Activated T-cell treated with anti-CD3 and anti-CD28 coated beads for 4 hours (primary cell): ENCODE measurements around the gene IGSF9.

Experiments used
- DNase-seq: peaks from one replicate; pipeline ENCODE4 v3.0.0-alpha.2; 2020

Gene IGSF9

DNA sequence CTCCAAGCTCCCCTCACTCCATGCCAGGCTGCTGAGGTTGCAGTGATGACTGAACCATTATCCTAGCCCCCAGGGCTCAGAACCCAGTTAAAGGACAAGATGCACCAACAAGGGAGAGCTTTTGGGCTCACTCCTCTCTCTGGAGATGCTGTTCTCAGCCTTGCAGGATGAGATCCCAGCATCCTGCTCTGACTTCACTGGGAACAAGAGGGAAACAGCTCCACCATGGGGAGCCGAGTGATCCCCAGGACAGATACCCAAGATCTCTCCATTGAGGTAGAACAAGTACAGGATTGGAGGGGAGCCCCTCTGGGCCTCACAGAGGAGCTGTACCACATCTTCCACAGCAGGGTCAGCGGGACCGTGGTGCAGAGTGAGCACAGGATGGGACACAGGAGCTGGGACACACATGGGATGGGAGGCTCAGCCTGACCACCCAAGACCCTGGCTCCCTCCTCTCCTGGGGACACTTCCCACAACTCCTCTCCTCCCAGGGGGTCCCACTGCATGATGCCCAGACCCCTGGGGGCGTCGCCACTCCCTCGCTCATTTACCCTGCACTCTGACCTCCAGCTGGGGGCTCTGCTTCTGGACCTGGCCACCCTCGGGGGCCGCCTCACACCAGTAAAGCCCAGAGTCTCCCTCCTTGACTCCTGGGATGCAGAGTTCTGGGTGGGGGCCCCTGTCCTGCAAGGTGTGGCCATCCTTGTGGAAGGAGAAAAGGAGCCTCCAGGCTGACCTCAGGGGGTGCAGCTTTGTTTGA lies 27.2 kb upstream of the IGSF9 start:
- DNase-seq, result no peak

DNA sequence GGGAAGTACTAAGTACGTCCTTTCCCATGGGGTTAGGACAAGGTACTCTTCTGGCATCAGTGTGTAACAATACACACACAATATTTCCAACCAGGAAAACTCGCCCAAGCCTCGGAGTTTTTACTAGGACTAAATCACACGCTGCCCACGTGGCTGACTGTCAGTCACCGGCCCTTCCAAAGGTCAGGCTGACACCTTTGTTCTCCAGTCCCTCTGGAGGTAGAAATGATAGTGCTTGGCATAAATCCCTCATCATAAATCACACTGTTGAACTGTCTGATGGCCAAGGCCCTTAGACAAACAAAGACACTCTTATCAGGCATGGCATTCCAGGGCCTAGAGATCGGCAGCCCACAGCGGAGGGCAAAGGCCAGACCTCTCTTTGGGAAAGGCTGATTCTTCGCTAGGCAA lies 25.5 kb upstream of the IGSF9 start:
- DNase-seq, result no peak

DNA sequence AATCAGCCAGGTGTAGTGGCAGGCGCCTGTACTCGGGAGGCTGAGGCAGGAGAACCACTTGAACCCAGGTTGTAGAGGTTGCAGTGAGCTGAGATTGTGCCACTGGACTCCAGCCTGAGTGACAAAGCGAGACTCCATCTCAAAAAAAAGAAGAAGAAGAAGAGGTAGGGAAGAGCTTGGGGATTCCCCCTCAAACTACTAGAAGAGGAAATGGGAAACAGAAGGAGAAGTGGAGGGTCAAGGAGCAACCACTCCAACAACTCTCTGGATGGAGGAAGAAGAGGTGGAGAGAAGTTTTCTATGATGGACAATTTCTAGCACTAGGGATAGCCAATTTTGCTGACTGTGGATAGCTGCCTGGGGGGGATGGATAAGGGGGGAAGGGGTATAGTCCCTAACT lies 23.5 kb upstream of the IGSF9 start:
- no peak for DNase-seq

DNA sequence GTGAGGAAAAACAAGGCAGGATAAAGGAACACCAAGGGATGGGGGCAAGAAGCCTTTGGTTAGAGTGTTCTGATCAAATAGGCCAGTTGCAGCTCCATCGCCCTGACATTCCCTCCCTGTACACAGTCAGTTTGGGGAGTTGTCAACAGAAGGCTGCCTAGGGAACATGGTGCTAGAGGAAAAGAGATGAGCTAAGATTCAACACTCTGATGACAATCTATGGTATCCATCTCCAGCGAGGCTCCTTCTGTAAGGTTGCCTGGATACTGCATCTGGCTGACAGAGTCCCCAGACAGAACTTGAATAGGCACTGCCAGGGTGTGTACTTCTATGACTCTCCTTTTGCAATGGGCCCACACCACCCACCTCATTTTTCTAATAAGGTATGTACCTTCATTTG lies 19.9 kb upstream of the IGSF9 start:
- no peak for DNase-seq

DNA sequence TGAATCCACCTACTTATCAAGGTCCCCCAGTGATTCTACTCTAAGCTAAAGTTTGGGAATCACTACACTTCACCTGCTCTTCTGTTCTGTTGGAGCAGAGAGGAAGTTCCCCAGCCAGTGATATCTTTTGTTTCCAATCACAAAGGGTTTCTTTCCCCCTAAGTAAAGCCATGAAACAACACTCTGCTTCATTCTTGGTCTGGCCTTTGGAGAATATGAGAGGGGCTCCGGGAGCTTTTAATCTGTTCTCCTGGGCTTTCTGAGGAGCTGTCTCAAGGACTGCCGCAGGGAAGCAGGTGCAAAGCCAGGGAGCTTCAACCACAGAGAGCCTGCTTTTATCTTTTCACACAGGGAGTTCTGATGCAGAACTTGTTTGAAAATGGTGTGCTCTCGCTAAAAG lies 18.7 kb upstream of the IGSF9 start:
- no peak for DNase-seq

DNA sequence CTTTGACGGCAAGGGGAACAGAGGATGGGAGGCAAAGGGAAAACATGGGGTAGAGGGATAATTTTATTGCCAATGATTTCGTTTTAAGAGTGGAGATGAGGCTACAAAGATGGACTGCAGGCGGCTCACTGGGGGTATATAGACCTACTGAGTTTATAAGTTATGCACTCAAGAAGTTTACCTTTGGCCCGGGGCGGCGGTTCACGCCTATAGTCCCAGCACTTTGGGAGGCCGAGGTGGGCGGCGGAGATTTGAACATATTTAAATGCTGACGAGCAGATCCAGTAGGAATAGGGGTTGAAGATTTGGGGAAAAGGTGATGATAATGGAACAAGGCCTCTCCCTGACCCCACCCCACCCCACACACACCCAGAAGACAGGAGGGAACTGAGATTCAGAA lies 16.8 kb upstream of the IGSF9 start:
- no peak for DNase-seq

- DNase-seq, result no peak
These were observed 16.2 kb upstream of the IGSF9 start for GRCh38 chr1:159961636-159962035.

GRCh38 chr1:159960721-159961381 lies 15.4 kb upstream of the IGSF9 start:
- no peak for DNase-seq

GRCh38 chr1:159959451-159959850 lies 14.0 kb upstream of the IGSF9 start:
- DNase-seq, result no peak

DNA sequence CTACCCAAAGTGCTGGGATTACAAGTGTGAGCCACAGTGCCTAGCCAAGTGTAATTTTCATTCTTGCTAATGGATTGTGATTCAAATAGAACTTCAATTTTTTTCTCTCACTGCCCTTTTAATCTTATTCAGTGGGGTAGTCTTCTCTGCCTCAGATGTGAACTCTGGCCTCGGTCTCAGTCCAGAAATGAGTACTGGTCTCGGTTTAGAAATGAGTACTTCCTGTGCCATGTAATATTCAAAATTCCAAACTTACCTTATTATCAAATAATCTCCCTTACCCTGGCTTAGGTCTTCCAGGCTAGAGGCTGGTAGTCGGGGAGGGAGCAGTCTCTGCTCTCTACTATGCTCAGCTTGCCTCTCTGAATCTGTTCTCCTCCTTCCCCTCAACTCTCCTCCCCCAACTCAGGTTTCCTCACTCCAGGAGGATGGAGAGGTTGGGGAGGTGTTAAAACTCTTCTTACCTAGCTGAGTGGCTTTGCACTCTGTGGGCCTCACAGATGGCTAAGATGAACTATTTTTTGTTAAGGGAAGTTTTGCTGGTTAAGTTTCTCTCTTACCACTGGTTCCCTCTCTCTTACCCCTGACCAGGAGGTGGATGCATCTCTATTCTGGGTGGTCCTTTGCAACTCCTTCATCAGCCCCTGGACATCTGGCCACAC lies 13.4 kb upstream of the IGSF9 start:
- no peak for DNase-seq

DNA sequence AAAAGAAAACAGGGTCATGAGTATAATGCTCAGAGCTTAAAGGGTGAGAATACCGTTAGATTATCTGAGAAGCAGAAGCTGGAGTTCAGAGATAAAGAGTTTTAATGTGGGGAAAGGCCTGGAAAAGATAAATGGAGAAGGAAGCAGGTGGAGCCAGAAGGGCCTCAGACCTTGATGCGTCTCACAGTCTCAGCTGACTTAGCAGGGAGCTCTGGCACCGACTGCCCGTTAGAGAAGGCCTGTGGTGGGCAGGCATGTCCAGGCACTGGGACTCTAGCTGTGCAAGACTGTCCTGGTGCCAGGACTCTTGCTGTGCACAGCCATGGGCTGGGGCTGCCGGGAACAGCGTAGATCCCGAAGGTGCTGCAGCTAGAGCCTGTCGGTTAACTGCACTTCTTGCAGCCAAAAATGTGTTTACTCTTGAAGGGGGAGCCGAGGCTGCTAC lies 12.4 kb upstream of the IGSF9 start:
- DNase-seq, result no peak

- DNase-seq, result no peak
These were observed 10.0 kb upstream of the IGSF9 start for GRCh38 chr1:159955456-159955855.

GRCh38 chr1:159953536-159954515 lies 8.4 kb upstream of the IGSF9 start, which contains the start of gene SLAMF9:
TSS of gene SLAMF9 (minus strand) at chr1:159954237. CDS start at chr1:159954137, 100 bp downstream.
- no peak for DNase-seq

DNA sequence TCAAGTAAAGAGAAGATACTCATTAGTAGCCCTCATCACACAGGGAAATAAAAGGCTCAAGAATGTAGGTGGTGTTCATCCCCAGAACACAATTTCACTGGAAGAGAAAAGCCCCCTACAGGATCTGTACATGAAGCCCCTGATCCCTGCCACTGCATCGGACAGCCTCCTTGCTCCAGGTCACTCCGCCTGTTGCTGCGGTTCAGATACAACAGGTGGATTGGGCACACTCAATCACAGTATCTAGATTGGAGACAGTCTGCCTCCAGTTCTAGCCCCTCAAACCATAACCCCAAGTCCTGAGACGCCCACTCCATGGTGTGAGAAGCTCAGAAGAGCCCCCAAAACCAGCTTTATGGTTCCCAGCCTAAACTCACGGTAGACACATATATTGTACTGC lies 7.5 kb upstream of the IGSF9 start:
- DNase-seq, result no peak

DNA sequence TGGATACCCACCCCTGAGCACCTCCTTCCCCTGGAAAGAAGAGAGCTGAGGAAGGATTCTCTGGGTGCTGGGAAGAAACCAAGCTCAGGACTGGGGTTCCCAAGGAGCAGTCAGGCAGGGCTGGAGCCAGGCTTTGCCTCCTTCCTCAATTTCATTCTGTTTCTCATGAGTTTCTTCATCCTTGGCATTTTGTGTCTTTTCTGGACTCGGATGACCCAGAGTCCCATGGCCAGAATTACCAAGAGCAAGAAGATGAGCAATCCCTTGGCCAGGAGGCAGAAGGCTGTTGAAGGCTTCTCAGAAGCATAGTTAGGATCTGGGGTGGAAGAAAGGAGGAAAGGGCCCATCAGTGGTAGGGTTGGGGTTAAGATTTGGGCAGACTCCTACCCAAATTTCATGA lies 6.1 kb upstream of the IGSF9 start:
- no peak for DNase-seq

DNA sequence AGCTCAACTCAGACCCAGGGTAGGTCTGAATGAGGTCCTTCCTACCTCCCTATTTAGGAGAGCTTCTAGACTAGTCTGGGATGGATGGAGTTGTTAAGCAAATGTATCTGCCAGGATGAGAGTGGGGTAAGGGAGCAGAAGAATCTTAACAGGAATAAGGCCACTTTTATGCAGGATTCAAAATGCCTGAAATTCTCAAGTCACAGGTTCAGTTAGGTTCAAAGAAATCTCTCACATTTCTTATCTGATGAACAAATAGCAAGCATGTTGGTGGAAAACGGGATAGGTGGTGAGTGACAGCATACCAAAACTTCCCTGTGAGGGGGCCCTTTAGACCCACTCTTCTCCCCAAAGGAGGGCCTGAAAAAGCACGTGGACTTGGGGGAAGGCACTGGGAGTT lies 5.6 kb upstream of the IGSF9 start:
- DNase-seq, result no peak

DNA sequence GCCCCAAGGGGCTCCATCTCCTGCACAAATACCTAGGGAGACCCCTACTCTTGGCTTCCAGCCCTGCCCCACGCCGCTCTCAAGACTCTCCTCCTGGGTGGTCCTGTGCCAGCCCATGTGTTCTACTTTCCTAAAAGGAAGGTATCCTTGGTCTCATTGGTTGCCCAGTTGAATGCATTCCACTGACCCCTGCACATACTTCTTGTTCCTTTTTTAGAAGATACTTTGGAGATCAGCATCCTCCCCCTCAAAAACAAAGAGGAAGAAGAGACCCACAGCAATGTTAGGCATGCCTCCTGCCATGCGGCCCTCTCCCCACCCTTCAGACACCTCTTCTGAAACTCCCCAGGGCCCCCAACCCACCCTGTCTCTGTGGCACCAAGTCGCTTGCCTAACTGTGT lies 4.6 kb upstream of the IGSF9 start:
- DNase-seq, result no peak

DNA sequence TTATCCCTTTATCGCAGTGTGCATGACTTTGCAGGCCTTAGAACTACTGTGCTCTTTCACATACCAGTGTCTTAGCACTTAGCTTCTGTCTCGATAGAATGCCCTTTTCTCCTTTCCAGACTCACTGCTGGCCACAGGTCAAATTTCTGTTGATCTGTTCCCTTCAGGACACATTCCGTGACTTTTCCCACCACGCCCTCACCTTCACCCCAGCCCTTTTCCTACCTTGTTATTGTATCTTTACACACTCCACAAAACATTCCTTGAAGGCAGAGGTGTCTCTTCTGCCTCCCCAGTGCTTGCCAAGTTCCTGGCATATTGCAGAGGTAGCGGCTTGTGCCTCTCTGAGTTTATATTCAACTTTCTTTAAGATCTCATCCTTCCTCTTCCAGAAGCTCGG lies 3.7 kb upstream of the IGSF9 start:
- no peak for DNase-seq

DNA sequence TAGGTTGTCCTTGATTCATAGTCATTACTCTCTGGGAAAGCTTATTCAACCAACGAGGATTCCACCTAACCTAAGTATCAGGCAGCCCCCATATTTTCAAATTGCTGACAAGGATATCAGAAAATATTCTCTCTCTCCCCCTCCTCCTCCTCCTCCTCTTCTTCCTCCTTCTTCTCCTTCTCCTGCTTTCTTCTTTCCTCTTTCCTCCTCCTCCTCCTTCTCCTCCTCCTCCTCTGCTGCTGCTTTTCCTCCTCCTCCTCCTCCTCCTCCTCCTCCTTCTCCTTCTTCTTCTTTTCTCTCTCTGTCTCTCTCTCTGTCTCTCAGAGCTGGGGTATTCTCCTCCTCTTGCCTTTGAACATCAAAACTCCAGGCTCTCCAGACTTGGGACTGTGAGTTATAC lies 2.5 kb upstream of the IGSF9 start:
- DNase-seq, result no peak

GRCh38 chr1:159946242-159947187 lies 1.1 kb upstream of the IGSF9 start:
- no peak for DNase-seq

DNA sequence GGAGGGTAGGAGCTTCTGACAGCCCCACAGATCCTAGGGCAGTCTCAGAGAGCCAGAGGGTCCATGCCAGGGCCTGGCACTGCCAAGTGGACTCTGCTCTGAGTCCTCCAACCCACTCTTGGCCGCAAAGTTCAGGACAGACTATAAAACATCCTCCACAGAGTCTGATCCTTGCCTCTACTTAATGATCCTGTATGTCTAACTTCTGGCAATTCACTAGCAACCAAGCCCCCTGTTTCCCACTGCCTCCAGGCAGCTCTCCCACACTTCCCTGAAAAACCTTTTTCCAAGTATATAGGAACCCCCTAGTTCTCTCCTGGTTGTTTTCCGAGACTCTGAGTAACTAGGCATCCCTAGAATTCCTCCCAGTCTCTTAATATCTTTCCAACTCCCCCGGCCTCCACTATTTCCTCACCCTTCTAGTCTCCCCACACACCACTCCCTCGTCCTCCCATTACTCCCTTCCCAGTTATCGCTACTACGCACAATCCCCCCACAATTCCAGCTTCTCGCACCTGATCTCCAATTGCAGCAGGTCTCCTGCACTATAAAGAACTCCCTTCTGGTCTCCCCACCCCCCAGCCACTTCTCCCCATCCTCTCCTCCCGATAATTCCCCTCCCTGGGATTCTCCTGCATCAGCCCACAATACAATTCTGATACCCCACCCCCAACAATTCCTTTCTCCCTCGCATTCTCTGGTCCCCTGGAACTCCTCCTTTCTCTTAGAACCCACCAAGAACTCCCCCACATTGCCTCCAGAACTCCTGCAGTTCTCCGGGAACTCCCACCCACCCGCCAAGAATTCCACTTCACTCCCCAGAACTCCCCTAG lies 574 bp downstream of the IGSF9 start:
- no peak for DNase-seq
